ENCODE data around the gene FMO5. TPM values are rescaled to one million over a fixed set of nuclear protein-coding genes. Genes with fewer than 3 reads are reported as not detected.

The FMO5 gene
- total and polyA plus RNA-seq, 2 of the 13 experiments (the other 11 are each of a cell fraction or from before 2014, with no cell fraction given): 48.2 to 149 TPM

GRCh38 chr1:147238053-147238902 lies 13.1 kb upstream of the FMO5 start (continued):
- TF ChIP-seq BCLAF1 (IDR thresholded peaks at IDR 0.05) (no peak), XBP1 (CRISPR knock-in tag; IDR thresholded peaks at IDR 0.05) (no peak), MAX (IDR thresholded peaks at IDR 0.05) (peak; percentile 29; the same call in 1 of the 2 replicates), NR2C2 (CRISPR knock-in tag; IDR thresholded peaks at IDR 0.05; ENCODE audit: borderline replicate concordance) (peak; percentile 22; the same call in 1 of the 2 replicates), ATF7-NPFF (CRISPR knock-in tag; IDR thresholded peaks at IDR 0.05; ENCODE audit: low read depth) (no peak), STAG1 (CRISPR knock-in tag; IDR thresholded peaks at IDR 0.05) (peak; percentile 10; the same call in 1 of the 2 replicates), ZNF253 (CRISPR knock-in tag; IDR thresholded peaks at IDR 0.05; ENCODE audit: borderline replicate concordance) (no peak), ZNF256 (CRISPR knock-in tag; conservative IDR thresholded peaks at IDR 0.05) (no peak), ESRRA (CRISPR knock-in tag; IDR thresholded peaks at IDR 0.05; ENCODE audit: low read depth) (no peak), FOXK1 (CRISPR knock-in tag; IDR thresholded peaks at IDR 0.05; ENCODE audit: borderline replicate concordance, low read depth) (peak; percentile 93), ZNF30 (CRISPR knock-in tag; IDR thresholded peaks at IDR 0.05) (no peak), ZNF354B (CRISPR knock-in tag; IDR thresholded peaks at IDR 0.05) (no peak), ARNT (IDR thresholded peaks at IDR 0.05) (no peak), FOXP1 (IDR thresholded peaks at IDR 0.05) (peak; percentile 64; the same call in 1 of the 2 replicates), FOXP1 (CRISPR knock-in tag; IDR thresholded peaks at IDR 0.05) (peak; percentile 97), PRPF4 (IDR thresholded peaks at IDR 0.05; ENCODE audit: low read depth, low read length, poor library complexity, severe bottlenecking) (no peak), NONO (IDR thresholded peaks at IDR 0.05) (no peak), NONO (CRISPR knock-in tag; conservative IDR thresholded peaks at IDR 0.05) (no peak), ZNF34 (CRISPR knock-in tag; IDR thresholded peaks at IDR 0.05; ENCODE audit: borderline replicate concordance) (0 out of 2 replicates have a peak, but pooled peaks have one; percentile 11), KDM2A (CRISPR knock-in tag; IDR thresholded peaks at IDR 0.05; ENCODE audit: borderline replicate concordance, low read depth) (no peak), ZFP37 (CRISPR knock-in tag; IDR thresholded peaks at IDR 0.05; ENCODE audit: borderline replicate concordance) (no peak), TRIM24 (CRISPR knock-in tag; IDR thresholded peaks at IDR 0.05) (no peak), ZNF629 (CRISPR knock-in tag; conservative IDR thresholded peaks at IDR 0.05) (peak; percentile 54), FOXP4 (CRISPR knock-in tag; IDR thresholded peaks at IDR 0.05) (peak; percentile 98)

Measured in HepG2 (cell line).